Keratinocyte (primary cell): ENCODE results near the gene AQR. TPM values are rescaled to one million over a fixed set of nuclear protein-coding genes. Genes with fewer than 3 reads are reported as not detected.
"Not testable (repeated sequence)": the region's sequence is repeated elsewhere in the genome, so short reads cannot be mapped to it uniquely, and the experiment has no call there.

Experiments
- DNase-seq: peaks from one replicate; pipeline ENCODE4 v3.0.0-alpha.2; 2011; ENCODE audit warnings: low read depth, missing footprints, low spot score
- FAIRE-seq: peaks from 2 replicates; lab custom pipeline; 2011; peaks lifted over from hg19 to GRCh38; lab: Jason Lieb, UNC
- H2AFZ ChIP-seq: 2 replicates; pipeline ENCODE4 v1.6.0; 2012; ENCODE audit warnings: low read length, control low read depth, inconsistent platforms; ENCODE audit not compliant: control insufficient read depth
- H3K27ac ChIP-seq: 2 replicates; pipeline ENCODE4 v1.5.1; 2011; ENCODE audit warnings: low read length; ENCODE audit not compliant: control insufficient read depth, insufficient read depth
- H3K27me3 ChIP-seq: 3 replicates; pipeline ENCODE4 v1.6.0; 2011; ENCODE audit warnings: low read length; ENCODE audit not compliant: control insufficient read depth, insufficient read depth; ENCODE audit errors: extremely low read depth
- H3K36me3 ChIP-seq, 2 experiments: 2 replicates in 1 of 2; 3 replicates in 1 of 2; pipeline ENCODE4 v1.5.1; 2011; ENCODE audit warnings: low read length in 2 of 2, mild to moderate bottlenecking in 1 of 2; ENCODE audit not compliant: control insufficient read depth in 2 of 2, insufficient read depth in 2 of 2; ENCODE audit errors: extremely low read depth in 1 of 2
- H3K4me1 ChIP-seq: 3 replicates; pipeline ENCODE4 v1.5.1; 2011; ENCODE audit warnings: low read length; ENCODE audit not compliant: control insufficient read depth, insufficient read depth; ENCODE audit errors: extremely low read depth
- H3K4me2 ChIP-seq: 3 replicates; pipeline ENCODE4 v1.6.0; 2011; ENCODE audit warnings: low read depth, low read length; ENCODE audit not compliant: control insufficient read depth, insufficient read depth; ENCODE audit errors: extremely low read depth
- H3K4me3 ChIP-seq, 3 experiments: fragments of 200-600 bp in 1 of 3; sonication (generic) in 1 of 3; 2 replicates in 2 of 3; 3 replicates in 1 of 3; pipeline ENCODE4 v1.5.1; 2011 to 2016; ENCODE audit warnings: low read length in 3 of 3, mild to moderate bottlenecking in 3 of 3, control low read depth in 2 of 3, inconsistent platforms in 1 of 3, low read depth in 1 of 3, mixed read lengths in 1 of 3, mixed run types in 1 of 3, moderate library complexity in 1 of 3; ENCODE audit not compliant: control insufficient read depth in 2 of 3, insufficient read depth in 2 of 3; ENCODE audit errors: extremely low read depth in 1 of 3
- H3K79me2 ChIP-seq: 2 replicates; pipeline ENCODE4 v1.6.0; 2012; ENCODE audit warnings: low read length; ENCODE audit not compliant: control insufficient read depth, insufficient read depth
- H3K9ac ChIP-seq: 3 replicates; pipeline ENCODE4 v1.6.0; 2011; ENCODE audit warnings: low read length; ENCODE audit not compliant: control insufficient read depth, insufficient read depth; ENCODE audit errors: extremely low read depth
- H3K9me1 ChIP-seq: 3 replicates; pipeline ENCODE4 v1.6.0; 2011; ENCODE audit warnings: low read length; ENCODE audit not compliant: control insufficient read depth, insufficient read depth; ENCODE audit errors: extremely low read depth
- H3K9me3 ChIP-seq: 2 replicates; pipeline ENCODE4 v1.5.1; 2012; ENCODE audit warnings: low read depth, low read length; ENCODE audit not compliant: control insufficient read depth
- H4K20me1 ChIP-seq: 3 replicates; pipeline ENCODE4 v1.6.0; 2011; ENCODE audit warnings: low read length; ENCODE audit not compliant: control insufficient read depth, insufficient read depth; ENCODE audit errors: extremely low read depth
- CTCF ChIP-seq, 3 experiments: IDR thresholded peaks in 1 of 3; conservative IDR thresholded peaks in 1 of 3; optimal IDR thresholded peaks in 1 of 3; 2 replicates in 2 of 3; 3 replicates in 1 of 3; pipeline versions ENCODE3 to v1.5.1; 2011; ENCODE audit warnings: low read length in 3 of 3, mild to moderate bottlenecking in 3 of 3, moderate library complexity in 2 of 3, control low read depth in 1 of 3, inconsistent platforms in 1 of 3; ENCODE audit not compliant: insufficient read depth in 2 of 3; ENCODE audit errors: extremely low read depth in 1 of 3
- EZH2 ChIP-seq: IDR thresholded peaks from one replicate; pipeline ENCODE4 v1.6.1; 2012; ENCODE audit warnings: inconsistent platforms, mild to moderate bottlenecking, low read length, moderate library complexity
- dilution Hi-C: fragments of 300-500 bp; cut with MboI; formaldehyde crosslinking; loops from one replicate; pipeline ENCODE4 v1.7.0; 2020; ENCODE audit warnings: low sequenced_read_pairs; ENCODE audit not compliant: extremely low pct_ligation_motif_present
- polyA plus RNA-seq, 5 experiments: library from polyadenylated mRNA; depleted of rRNA in 3 of 5; stranded (reverse) in 3 of 5; stranded (forward) in 1 of 5; unstranded in 1 of 5; fragments of >200 nt; gene quantifications; 1 replicate in 1 of 5; 2 replicates in 3 of 5; 3 replicates in 1 of 5; pipeline versions ENCODE4 v1.2.1 to v1.2.3, GENCODE V29; 2011 to 2012; ENCODE audit warnings: missing spikeins in 2 of 5, low read depth in 1 of 5, low replicate concordance in 1 of 5

Gene AQR
- polyA plus RNA-seq, 1 donor (not counting 4 experiments of a cell fraction or from before 2014, with no cell fraction given): 28.2 TPM

- no peaks in the 10 kb centered on the region for H4K20me1 ChIP-seq
- H3K27ac ChIP-seq: no peak overlapping the region
- H3K9me1 ChIP-seq: no peaks in the 10 kb centered on the region
- no peak for DNase-seq
- H3K79me2 ChIP-seq: peaks cover 10% of the 10 kb centered on the region
- peaks cover 1% of the 10 kb centered on the region for H3K4me1 ChIP-seq
- dilution Hi-C loops: no loop called here
- H2AFZ ChIP-seq: no peak overlapping the region
- no peak overlapping the region for H3K4me3 ChIP-seq
- H3K4me2 ChIP-seq: no peak overlapping the region
- H3K27me3 ChIP-seq: no peaks in the 10 kb centered on the region
- H3K9ac ChIP-seq: no peak overlapping the region
- FAIRE-seq: no peak
- no peaks in the 10 kb centered on the region for H3K9me3 ChIP-seq
- TF ChIP-seq EZH2 (no peak), CTCF (optimal IDR thresholded peaks at IDR 0.05 in 1 of 3, IDR thresholded peaks at IDR 0.05 in 1 of 3, conservative IDR thresholded peaks at IDR 0.05 in 1 of 3; ENCODE audit: extremely low read depth in 1 of 3, insufficient read depth in 2 of 3, low read length in 3 of 3) (no peak)
- peaks cover 0 to 6% of the 10 kb centered on the region in 2 experiments for H3K36me3 ChIP-seq
These were observed 4.0 kb upstream of the AQR start for GRCh38 chr15:34973512-34973911.

- peak overlapping the region; percentile 85 for H3K27ac ChIP-seq
- FAIRE-seq, H4K20me1 ChIP-seq, H3K4me1 ChIP-seq, dilution Hi-C loops, DNase-seq, H3K36me3 ChIP-seq, H3K9me3 ChIP-seq, H3K9me1 ChIP-seq, H3K27me3 ChIP-seq: not testable (repeated sequence)
- H3K4me3 ChIP-seq: peak overlapping the region; percentile 91 to 100 (median 95)
- H2AFZ ChIP-seq: peak overlapping the region; percentile 88
- peak overlapping the region; percentile 97 for H3K9ac ChIP-seq
- H3K4me2 ChIP-seq: peak overlapping the region; percentile 62
- H3K79me2 ChIP-seq: peaks cover 41% of the 10 kb centered on the region
These were observed 629 bp upstream of the AQR start for GRCh38 chr15:34970098-34970643.

- no peak overlapping the region for H3K9ac ChIP-seq
- H3K27me3 ChIP-seq: no peaks in the 10 kb centered on the region
- H3K36me3 ChIP-seq: peaks cover 0 to 6% of the 10 kb centered on the region in 2 experiments
- dilution Hi-C loops: no loop called here
- peaks cover 3% of the 10 kb centered on the region for H3K4me1 ChIP-seq
- no peak for TF ChIP-seq CTCF (optimal IDR thresholded peaks at IDR 0.05 in 1 of 3, IDR thresholded peaks at IDR 0.05 in 1 of 3, conservative IDR thresholded peaks at IDR 0.05 in 1 of 3; ENCODE audit: extremely low read depth in 1 of 3, insufficient read depth in 2 of 3, low read length in 3 of 3)
- TF ChIP-seq EZH2: no peak
- no peaks in the 10 kb centered on the region for H3K9me1 ChIP-seq
- no peak overlapping the region for H3K4me3 ChIP-seq
- H2AFZ ChIP-seq: no peak overlapping the region
- no peak overlapping the region for H3K4me2 ChIP-seq
- H3K79me2 ChIP-seq: peaks cover 57% of the 10 kb centered on the region
- DNase-seq: no peak
- no peak overlapping the region for H3K27ac ChIP-seq
- no peaks in the 10 kb centered on the region for H3K9me3 ChIP-seq
- H4K20me1 ChIP-seq: peaks cover 3% of the 10 kb centered on the region
- no peak for FAIRE-seq
These were observed 5.3 kb downstream of the AQR start for GRCh38 chr15:34964277-34964676.
